GM12878 (cell line): ENCODE measurements around the gene ADAMTS17. TPM values are rescaled to one million over a fixed set of nuclear protein-coding genes. Genes with fewer than 3 reads are reported as not detected.

Experiments
- ATAC-seq: fragments of 200-7000 bp; cut with Tn5 transposase; 3 replicates; pipeline ENCODE4 v1.9.1; 2020; ENCODE audit warnings: mild to moderate bottlenecking, moderate library complexity
- BruUV-seq: library from RNA; stranded (reverse); fragments of 400-500 nt; replicated peaks from 2 replicates; lab custom pipeline; 2021; lab: Mats Ljungman, UMichigan
- CTCF ChIA-PET: fragments of 300-600 bp; sonication (Branson Sonifier 250); formaldehyde crosslinking; extraction: SDS; loops from one replicate; lab custom pipeline; 2021; ENCODE audit warnings: inconsistent platforms; lab: Yijun Ruan, JAX
- POLR2A ChIA-PET: fragments of 350-600 bp; formaldehyde crosslinking; extraction: SDS; loops from one replicate; lab custom pipeline; 2021; ENCODE audit warnings: inconsistent platforms; lab: Charles Lee
- RAD21 ChIA-PET: fragments of 300-600 bp; sonication (Branson Sonifier 250); formaldehyde crosslinking; loops from one replicate; lab custom pipeline; 2023; ENCODE audit warnings: antibody characterized with exemption; ENCODE audit not compliant: unreplicated experiment; lab: Charles Lee
- SMC1A ChIA-PET: fragments of 300-600 bp; sonication (Branson Sonifier 250); formaldehyde crosslinking; loops from one replicate; lab custom pipeline; 2023; ENCODE audit not compliant: unreplicated experiment, uncharacterized antibody; lab: Charles Lee
- DNase-seq: peaks from one replicate; pipeline ENCODE4 v3.0.0-alpha.2; 2011; ENCODE audit warnings: low read depth, low spot score
- FAIRE-seq: peaks from 3 replicates; lab custom pipeline; 2011; peaks lifted over from hg19 to GRCh38; lab: Jason Lieb, UNC
- H2AFZ ChIP-seq: 2 replicates; pipeline ENCODE4 v1.6.0; 2011; ENCODE audit warnings: low read depth, low read length, control low read depth; ENCODE audit not compliant: control insufficient read depth
- H3K27ac ChIP-seq: 2 replicates; pipeline ENCODE4 v1.5.1; 2011; ENCODE audit warnings: control low read depth; ENCODE audit not compliant: control insufficient read depth, insufficient read depth
- H3K27me3 ChIP-seq, 2 experiments: replicated peaks in 1 of 2; 2 replicates each; pipeline versions ENCODE4 v1.6.0 to v1.6.1; 2011; ENCODE audit warnings: low read length in 1 of 2; ENCODE audit not compliant: control insufficient read depth in 2 of 2, insufficient read depth in 2 of 2
- H3K36me3 ChIP-seq, 2 experiments: 2 replicates each; pipeline ENCODE4 v1.5.1; 2011; ENCODE audit warnings: low read length in 1 of 2; ENCODE audit not compliant: control insufficient read depth in 2 of 2, insufficient read depth in 2 of 2
- H3K4me1 ChIP-seq: 2 replicates; pipeline ENCODE4 v1.6.1; 2011; ENCODE audit warnings: mild to moderate bottlenecking, low read length, moderate library complexity, mixed read lengths; ENCODE audit not compliant: control insufficient read depth, insufficient read depth
- H3K4me2 ChIP-seq: 2 replicates; pipeline ENCODE4 v1.6.0; 2011; ENCODE audit warnings: control low read depth; ENCODE audit not compliant: control insufficient read depth, insufficient read depth
- H3K4me3 ChIP-seq: fragments of 200-600 bp; sonication (generic); 2 replicates; pipeline ENCODE4 v1.5.1; 2016
- H3K79me2 ChIP-seq: 2 replicates; pipeline ENCODE4 v1.6.0; 2011; ENCODE audit warnings: low read length; ENCODE audit not compliant: control insufficient read depth, insufficient read depth
- H3K9ac ChIP-seq: 2 replicates; pipeline ENCODE4 v1.8.0; 2011; ENCODE audit warnings: low read length, control low read depth, mixed read lengths; ENCODE audit not compliant: control insufficient read depth, insufficient read depth
- H3K9me3 ChIP-seq: replicated peaks from 3 replicates; pipeline ENCODE4 v1.5.1; 2011; ENCODE audit warnings: mild to moderate bottlenecking, low read length; ENCODE audit not compliant: control insufficient read depth, insufficient read depth
- H4K20me1 ChIP-seq: 2 replicates; pipeline ENCODE4 v1.6.0; 2011; ENCODE audit not compliant: control insufficient read depth, insufficient read depth
- BRCA1 ChIP-seq: IDR thresholded peaks from 2 replicates; pipeline ENCODE4 v1.6.1; 2011; ENCODE audit warnings: low read depth, low read length, improper control_type of control experiment
- CHD1 ChIP-seq: IDR thresholded peaks from 2 replicates; pipeline ENCODE4 v1.6.1; 2012; ENCODE audit warnings: low read depth, low read length, improper control_type of control experiment
- CREB1 ChIP-seq: IDR thresholded peaks from 2 replicates; pipeline ENCODE4 v1.6.1; 2012; ENCODE audit warnings: low read depth, mild to moderate bottlenecking, inconsistent platforms
- EED ChIP-seq: sonication (generic); IDR thresholded peaks from 2 replicates; pipeline ENCODE4 v1.6.1; 2016; ENCODE audit warnings: antibody characterized with exemption, low read depth
- JUNB ChIP-seq: IDR thresholded peaks from 2 replicates; pipeline ENCODE4 v1.6.1; 2016; ENCODE audit warnings: antibody characterized with exemption, mild to moderate bottlenecking
- LARP7 ChIP-seq: fragments of 450-650 bp; IDR thresholded peaks from 2 replicates; pipeline ENCODE4 v1.6.1; 2017; ENCODE audit warnings: mild to moderate bottlenecking
- MTA3 ChIP-seq: IDR thresholded peaks from 2 replicates; pipeline ENCODE4 v1.6.1; 2012; ENCODE audit warnings: low read length, inconsistent platforms, borderline replicate concordance
- NFXL1 ChIP-seq: fragments of 450-650 bp; IDR thresholded peaks from 2 replicates; pipeline ENCODE4 v1.6.1; 2017; ENCODE audit warnings: antibody characterized with exemption, mild to moderate bottlenecking, borderline replicate concordance
- NFYB ChIP-seq: IDR thresholded peaks from 2 replicates; pipeline ENCODE4 v1.6.1; 2011; ENCODE audit warnings: low read depth, mild to moderate bottlenecking, low read length, improper control_type of control experiment, moderate library complexity; ENCODE audit not compliant: insufficient read depth
- PAX8 ChIP-seq: fragments of 450-650 bp; IDR thresholded peaks from 2 replicates; pipeline ENCODE4 v1.6.1; 2017; ENCODE audit warnings: mild to moderate bottlenecking, moderate library complexity
- POLR2AphosphoS2 ChIP-seq: IDR thresholded peaks from 2 replicates; pipeline ENCODE4 v1.6.1; 2011; ENCODE audit warnings: low read depth, mild to moderate bottlenecking, low read length, improper control_type of control experiment, moderate library complexity
- SIX5 ChIP-seq: IDR thresholded peaks from 2 replicates; pipeline ENCODE4 v1.6.1; 2011; ENCODE audit warnings: mild to moderate bottlenecking, low read depth, low read length, moderate library complexity; ENCODE audit not compliant: severe bottlenecking
- SMARCA5 ChIP-seq: fragments of 450-650 bp; IDR thresholded peaks from 2 replicates; pipeline ENCODE4 v1.6.1; 2017; ENCODE audit warnings: mild to moderate bottlenecking
- SPI1 ChIP-seq: IDR thresholded peaks from 2 replicates; pipeline ENCODE4 v1.6.1; 2011; ENCODE audit warnings: low read depth, mild to moderate bottlenecking, low read length, moderate library complexity, borderline replicate concordance; ENCODE audit not compliant: insufficient read depth
- TCF3 ChIP-seq: IDR thresholded peaks from 2 replicates; pipeline ENCODE4 v1.6.1; 2012; ENCODE audit warnings: low read depth, mild to moderate bottlenecking, low read length, borderline replicate concordance; ENCODE audit not compliant: insufficient read depth
- YY1 ChIP-seq: IDR thresholded peaks from 2 replicates; pipeline ENCODE4 v1.6.1; 2011; ENCODE audit warnings: low read depth, mild to moderate bottlenecking, low read length
- ZNF207 ChIP-seq: fragments of 450-650 bp; IDR thresholded peaks from 2 replicates; pipeline ENCODE4 v1.6.1; 2014; ENCODE audit warnings: antibody characterized with exemption, mild to moderate bottlenecking, borderline replicate concordance
- ZNF384 ChIP-seq: IDR thresholded peaks from 2 replicates; pipeline ENCODE4 v1.6.1; 2012; ENCODE audit warnings: low read depth, mild to moderate bottlenecking, low read length, improper control_type of control experiment, borderline replicate concordance
- ZSCAN29 ChIP-seq: fragments of 450-650 bp; IDR thresholded peaks from 2 replicates; pipeline ENCODE4 v1.6.1; 2017; ENCODE audit warnings: mild to moderate bottlenecking, moderate library complexity
- WGBS: methylation state at CpG from one replicate; pipeline ENCODE4 v1.1.6; 2016; ENCODE audit warnings: low lambda C conversion rate; ENCODE audit not compliant: insufficient replicate concordance, insufficient coverage; ENCODE audit errors: missing lambda C conversion rate; 5-methylcytosine and 5-hydroxymethylcytosine counted together
- in situ Hi-C: fragments of 300-500 bp; cut with MboI; formaldehyde crosslinking; loops from 9 replicates; pipeline ENCODE4 v1.14.3; 2018; ENCODE audit warnings: mixed read lengths
- intact Hi-C: fragments of 100-400 bp; cut with micrococcal nuclease; formaldehyde crosslinking; loops from one replicate; pipeline ENCODE4 v1.14.2; 2022; ENCODE audit not compliant: unreplicated experiment
- polyA plus RNA-seq, 11 experiments: library from polyadenylated mRNA; depleted of rRNA in 4 of 11; unstranded in 6 of 11; stranded (reverse) in 5 of 11; fragments of >200 nt; fragmentation: Nextera tagmentation in 4 of 11; fragmentation: Illumina TruSeq in 1 of 11; extraction: Ambion mirVana in 4 of 11; extraction: Trizol in 1 of 11; gene quantifications; 1 replicate in 1 of 11; 2 replicates in 10 of 11; pipeline versions ENCODE4 v1.2.1 to v1.2.3, GENCODE V29; 2011 to 2016; ENCODE audit warnings: inconsistent platforms in 2 of 11, missing spikeins in 2 of 11, low read depth in 1 of 11
- total RNA-seq, 4 experiments: library from RNA; depleted of rRNA in 3 of 4; stranded (reverse); fragments of >200 nt in 3 of 4; fragmentation: Illumina TruSeq in 1 of 4; extraction: Trizol in 1 of 4; gene quantifications; 2 replicates each; pipeline versions ENCODE4 v1.2.1 to v1.2.3, GENCODE V29; 2013 to 2021
- TF ChIP-seq, protein P1 (sequence below): fragments of 450-650 bp; IDR thresholded peaks from 2 replicates; pipeline ENCODE4 v1.6.1; 2014; ENCODE audit warnings: mild to moderate bottlenecking
- TF ChIP-seq, protein P2 (sequence below): fragments of 450-650 bp; IDR thresholded peaks from 2 replicates; pipeline ENCODE4 v1.6.1; 2016; ENCODE audit warnings: mild to moderate bottlenecking
- TF ChIP-seq, protein P3 (sequence below): fragments of 450-650 bp; IDR thresholded peaks from 2 replicates; pipeline ENCODE4 v1.6.1; 2017; ENCODE audit warnings: low read depth, mild to moderate bottlenecking, moderate library complexity

Gene ADAMTS17
- total and polyA plus RNA-seq, 10 of the 15 experiments (the other 5 are each of a cell fraction or from before 2014, with no cell fraction given) = 0.04 to 0.50 (median 0.10) TPM; not detected in 4

DNA sequence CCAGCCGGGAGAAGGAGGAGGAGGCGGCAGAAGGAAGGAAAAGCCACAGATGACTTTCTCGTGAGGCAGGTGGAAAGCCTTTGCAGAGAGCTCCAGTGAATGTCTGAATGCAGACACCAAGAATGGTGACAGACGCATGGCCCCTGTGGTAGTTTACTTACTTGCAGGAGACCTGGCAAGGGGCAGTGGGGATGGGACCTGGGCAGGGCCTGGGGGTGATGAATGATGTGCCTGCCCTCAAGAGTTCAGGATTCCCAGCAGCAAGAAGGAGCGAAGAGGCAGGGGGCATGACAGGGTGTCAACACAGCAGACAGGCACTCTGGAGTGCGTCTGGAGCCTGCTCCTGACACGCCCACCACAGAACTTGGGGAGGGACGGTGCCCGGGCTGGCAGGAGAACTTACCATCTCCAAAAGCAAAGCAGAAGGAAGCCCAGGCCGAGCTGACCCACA lies 348.1 kb downstream of the ADAMTS17 start (continued):
- TF ChIP-seq ZNF207 = no peak
- TF ChIP-seq YY1 = no peak
- TF ChIP-seq, protein P1, sequence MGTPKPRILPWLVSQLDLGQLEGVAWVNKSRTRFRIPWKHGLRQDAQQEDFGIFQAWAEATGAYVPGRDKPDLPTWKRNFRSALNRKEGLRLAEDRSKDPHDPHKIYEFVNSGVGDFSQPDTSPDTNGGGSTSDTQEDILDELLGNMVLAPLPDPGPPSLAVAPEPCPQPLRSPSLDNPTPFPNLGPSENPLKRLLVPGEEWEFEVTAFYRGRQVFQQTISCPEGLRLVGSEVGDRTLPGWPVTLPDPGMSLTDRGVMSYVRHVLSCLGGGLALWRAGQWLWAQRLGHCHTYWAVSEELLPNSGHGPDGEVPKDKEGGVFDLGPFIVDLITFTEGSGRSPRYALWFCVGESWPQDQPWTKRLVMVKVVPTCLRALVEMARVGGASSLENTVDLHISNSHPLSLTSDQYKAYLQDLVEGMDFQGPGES = no peak
- no peak for TF ChIP-seq TCF3
- TF ChIP-seq SPI1 = no peak
- TF ChIP-seq LARP7 = no peak
- TF ChIP-seq, protein P2, sequence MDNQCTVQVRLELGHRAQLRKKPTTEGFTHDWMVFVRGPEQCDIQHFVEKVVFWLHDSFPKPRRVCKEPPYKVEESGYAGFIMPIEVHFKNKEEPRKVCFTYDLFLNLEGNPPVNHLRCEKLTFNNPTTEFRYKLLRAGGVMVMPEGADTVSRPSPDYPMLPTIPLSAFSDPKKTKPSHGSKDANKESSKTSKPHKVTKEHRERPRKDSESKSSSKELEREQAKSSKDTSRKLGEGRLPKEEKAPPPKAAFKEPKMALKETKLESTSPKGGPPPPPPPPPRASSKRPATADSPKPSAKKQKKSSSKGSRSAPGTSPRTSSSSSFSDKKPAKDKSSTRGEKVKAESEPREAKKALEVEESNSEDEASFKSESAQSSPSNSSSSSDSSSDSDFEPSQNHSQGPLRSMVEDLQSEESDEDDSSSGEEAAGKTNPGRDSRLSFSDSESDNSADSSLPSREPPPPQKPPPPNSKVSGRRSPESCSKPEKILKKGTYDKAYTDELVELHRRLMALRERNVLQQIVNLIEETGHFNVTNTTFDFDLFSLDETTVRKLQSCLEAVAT = no peak
- TF ChIP-seq BRCA1 = no peak
- no peak for TF ChIP-seq PAX8
- no peak for TF ChIP-seq JUNB

DNA sequence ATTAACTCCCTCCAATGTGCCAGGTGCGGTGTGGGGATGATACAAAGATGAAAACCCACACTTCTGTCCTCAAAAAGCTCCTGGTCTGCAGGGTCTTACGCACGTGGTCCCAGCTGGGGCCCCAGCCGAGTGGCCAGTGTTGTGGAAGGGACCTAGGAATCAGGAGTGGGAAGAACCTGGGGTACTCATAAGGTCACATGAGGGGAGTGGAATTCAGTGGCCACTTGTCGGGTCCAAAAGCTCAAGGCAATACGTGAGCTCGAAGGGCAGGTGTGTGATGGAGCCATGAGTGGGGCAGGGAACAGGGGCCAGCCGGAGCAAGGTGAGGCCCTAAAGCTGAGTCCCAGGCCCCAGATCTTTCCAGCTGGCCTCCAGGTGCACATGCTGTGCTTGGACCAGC lies 348.5 kb downstream of the ADAMTS17 start:
- no peak overlapping the region for H3K9ac ChIP-seq
- no peak overlapping the region for H3K4me2 ChIP-seq
- intact Hi-C loops = no loop called here
- ChIA-PET RAD21 (no interaction called here), SMC1A (no interaction called here), CTCF (no interaction called here), POLR2A (no interaction called here)
- no peak overlapping the region for H3K4me3 ChIP-seq
- in situ Hi-C loops = no loop called here
- H3K9me3 ChIP-seq = no peaks in the 10 kb centered on the region; the same call in 2 of the 3 replicates
- BruUV-seq = no TSS peak
- H3K27me3 ChIP-seq = no peaks in the 10 kb centered on the region; a peak in 1 of 4 replicates
- DNase-seq (no peak), FAIRE-seq (no peak), ATAC-seq (no peak)
- no peaks in the 10 kb centered on the region for H3K4me1 ChIP-seq
- no peak overlapping the region for H2AFZ ChIP-seq
- 59% methylated on average over 8 of the region's 8 CpGs for WGBS
- H3K36me3 ChIP-seq = no peaks in the 10 kb centered on the region
- no peaks in the 10 kb centered on the region for H4K20me1 ChIP-seq
- no peak overlapping the region for H3K27ac ChIP-seq
- no peaks in the 10 kb centered on the region for H3K79me2 ChIP-seq
- TF ChIP-seq SIX5 (no peak), CHD1 (no peak), SMARCA5 (no peak), CREB1 (no peak), POLR2AphosphoS2 (no peak), ZNF384 (no peak), NFXL1 (no peak), NFYB (no peak), SPI1 (no peak), EED (no peak), MTA3 (no peak), ZSCAN29 (no peak)
- TF ChIP-seq, protein P3, sequence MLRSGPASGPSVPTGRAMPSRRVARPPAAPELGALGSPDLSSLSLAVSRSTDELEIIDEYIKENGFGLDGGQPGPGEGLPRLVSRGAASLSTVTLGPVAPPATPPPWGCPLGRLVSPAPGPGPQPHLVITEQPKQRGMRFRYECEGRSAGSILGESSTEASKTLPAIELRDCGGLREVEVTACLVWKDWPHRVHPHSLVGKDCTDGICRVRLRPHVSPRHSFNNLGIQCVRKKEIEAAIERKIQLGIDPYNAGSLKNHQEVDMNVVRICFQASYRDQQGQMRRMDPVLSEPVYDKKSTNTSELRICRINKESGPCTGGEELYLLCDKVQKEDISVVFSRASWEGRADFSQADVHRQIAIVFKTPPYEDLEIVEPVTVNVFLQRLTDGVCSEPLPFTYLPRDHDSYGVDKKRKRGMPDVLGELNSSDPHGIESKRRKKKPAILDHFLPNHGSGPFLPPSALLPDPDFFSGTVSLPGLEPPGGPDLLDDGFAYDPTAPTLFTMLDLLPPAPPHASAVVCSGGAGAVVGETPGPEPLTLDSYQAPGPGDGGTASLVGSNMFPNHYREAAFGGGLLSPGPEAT = no peak
